Activated naive CD4-positive, alpha-beta T cell (primary cell): ENCODE data around the gene CSPG4.
"Not testable (repeated sequence)": the region's sequence is repeated elsewhere in the genome, so short reads cannot be mapped to it uniquely, and the experiment has no call there.

Experiments
- DNase-seq, 4 experiments: peaks; one replicate each; lab custom pipeline; 2025; lab: John Stamatoyannopoulos, UW

The CSPG4 gene

GRCh38 chr15:75688278-75688557, 24.4 kb downstream of the CSPG4 start:
- DNase-seq: no peak

GRCh38 chr15:75687486-75688277, 25.0 kb downstream of the CSPG4 start:
- DNase-seq: no peak

GRCh38 chr15:75686212-75686642, 26.4 kb downstream of the CSPG4 start:
- DNase-seq: peak; percentile 42 to 63 (median 59)

GRCh38 chr15:75685195-75685594, 27.5 kb downstream of the CSPG4 start:
- DNase-seq: no peak

DNA sequence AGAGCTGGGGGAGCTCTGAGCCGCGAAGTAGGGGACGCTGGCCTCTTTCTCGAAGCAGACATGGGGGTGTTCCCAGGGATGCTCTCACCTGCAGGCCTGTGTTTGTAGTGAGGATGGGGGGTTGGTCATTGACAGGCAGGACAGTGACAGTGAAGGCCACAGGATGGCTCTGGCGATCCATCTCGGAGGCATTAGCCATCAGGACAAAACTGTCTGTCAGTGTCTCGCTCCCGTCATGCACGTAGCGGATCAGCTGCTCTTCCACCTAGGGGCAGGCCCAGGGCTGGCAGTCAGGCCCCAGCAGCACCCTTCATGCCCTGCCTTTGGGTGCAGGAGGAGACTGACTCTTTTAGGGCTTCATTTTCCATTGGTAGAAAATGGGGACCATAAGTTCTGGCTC, 28.0 kb downstream of the CSPG4 start:
- no peak for DNase-seq

- DNase-seq: peak; percentile 26 to 46 (median 38)
Observed at GRCh38 chr15:75683646-75684312, 28.9 kb downstream of the CSPG4 start.

- DNase-seq: no peak
Observed at GRCh38 chr15:75682181-75683135, 30.2 kb downstream of the CSPG4 start.

DNA sequence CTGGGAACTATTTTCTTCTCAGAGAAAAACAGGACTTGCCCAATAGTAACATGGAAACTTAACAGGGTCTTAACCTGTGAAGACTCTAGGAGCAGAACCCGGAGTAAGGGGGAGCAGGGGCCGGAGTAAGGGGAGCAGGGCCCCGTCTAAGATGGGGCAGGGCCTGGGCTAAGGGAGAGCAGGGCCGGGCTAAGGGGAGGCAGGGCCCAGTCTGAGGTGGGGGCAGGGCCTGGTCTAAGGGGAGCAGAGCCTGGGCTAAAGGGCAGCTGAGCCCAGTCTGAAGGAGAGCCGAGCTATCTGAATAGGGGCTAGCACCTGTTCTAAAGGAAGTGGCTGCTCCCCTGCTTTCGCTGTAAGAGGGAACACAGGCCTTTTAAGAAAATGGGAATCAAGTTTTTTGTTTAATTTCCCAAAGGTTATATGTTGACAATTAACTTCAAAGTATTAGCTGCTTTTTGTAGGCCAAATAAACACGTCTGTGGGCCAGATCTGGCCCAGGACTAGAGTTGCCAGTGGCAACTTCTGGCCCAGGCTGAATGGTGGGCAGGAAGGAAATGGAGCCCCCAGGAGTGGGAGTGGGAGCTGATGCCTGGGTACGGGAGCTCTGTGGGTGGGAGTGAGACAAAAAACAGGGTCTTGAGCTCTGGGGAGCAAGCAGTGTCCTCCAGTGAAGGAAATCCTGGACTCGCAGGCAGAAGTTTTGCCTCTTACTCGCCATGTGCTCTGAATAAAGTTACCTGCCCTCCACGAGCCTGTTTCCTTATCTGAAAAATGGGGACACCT, 32.5 kb downstream of the CSPG4 start:
- DNase-seq: no peak

GRCh38 chr15:75678324-75678690, 34.3 kb downstream of the CSPG4 start:
- DNase-seq: not testable (repeated sequence)

- DNase-seq: no peak
Observed at GRCh38 chr15:75677465-75678323, 35.0 kb downstream of the CSPG4 start.

DNA sequence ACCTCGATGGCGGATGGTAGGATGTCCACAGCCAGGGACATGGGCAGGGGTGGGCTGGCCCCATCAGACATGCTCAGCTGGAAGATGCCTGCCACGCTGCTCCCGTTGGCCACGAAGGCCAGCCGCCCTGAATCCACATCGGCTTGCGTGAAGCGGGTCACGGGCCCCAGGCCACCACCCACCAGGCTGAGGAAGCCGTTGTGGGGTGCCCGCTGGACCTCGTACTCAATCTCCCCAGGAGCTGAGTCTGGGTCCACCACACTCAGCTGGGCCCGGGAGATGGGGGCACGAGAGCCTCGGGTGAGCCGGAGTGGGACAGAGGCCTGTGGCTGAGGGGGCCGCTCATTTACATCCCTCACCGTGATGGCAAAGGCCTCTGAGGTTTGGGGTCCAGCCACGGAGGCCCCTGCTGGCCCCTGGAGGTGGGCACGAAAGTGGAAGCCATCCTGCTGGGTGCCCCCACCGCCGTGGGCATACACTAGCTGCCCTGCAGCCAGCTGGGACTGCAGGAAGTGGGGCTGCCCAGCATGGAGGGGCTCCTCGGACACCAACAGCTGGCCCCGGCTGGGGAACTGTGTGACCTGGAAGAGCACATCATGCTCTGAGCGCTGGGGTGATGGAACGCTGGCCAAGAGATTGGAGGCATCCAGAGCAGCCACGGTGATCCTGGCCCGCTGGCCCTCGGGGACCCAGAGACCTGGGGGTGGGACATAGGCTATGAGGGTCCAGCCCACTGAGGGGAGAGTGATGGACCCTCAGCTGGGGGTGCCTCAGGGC, 35.8 kb downstream of the CSPG4 start:
- no peak for DNase-seq

DNA sequence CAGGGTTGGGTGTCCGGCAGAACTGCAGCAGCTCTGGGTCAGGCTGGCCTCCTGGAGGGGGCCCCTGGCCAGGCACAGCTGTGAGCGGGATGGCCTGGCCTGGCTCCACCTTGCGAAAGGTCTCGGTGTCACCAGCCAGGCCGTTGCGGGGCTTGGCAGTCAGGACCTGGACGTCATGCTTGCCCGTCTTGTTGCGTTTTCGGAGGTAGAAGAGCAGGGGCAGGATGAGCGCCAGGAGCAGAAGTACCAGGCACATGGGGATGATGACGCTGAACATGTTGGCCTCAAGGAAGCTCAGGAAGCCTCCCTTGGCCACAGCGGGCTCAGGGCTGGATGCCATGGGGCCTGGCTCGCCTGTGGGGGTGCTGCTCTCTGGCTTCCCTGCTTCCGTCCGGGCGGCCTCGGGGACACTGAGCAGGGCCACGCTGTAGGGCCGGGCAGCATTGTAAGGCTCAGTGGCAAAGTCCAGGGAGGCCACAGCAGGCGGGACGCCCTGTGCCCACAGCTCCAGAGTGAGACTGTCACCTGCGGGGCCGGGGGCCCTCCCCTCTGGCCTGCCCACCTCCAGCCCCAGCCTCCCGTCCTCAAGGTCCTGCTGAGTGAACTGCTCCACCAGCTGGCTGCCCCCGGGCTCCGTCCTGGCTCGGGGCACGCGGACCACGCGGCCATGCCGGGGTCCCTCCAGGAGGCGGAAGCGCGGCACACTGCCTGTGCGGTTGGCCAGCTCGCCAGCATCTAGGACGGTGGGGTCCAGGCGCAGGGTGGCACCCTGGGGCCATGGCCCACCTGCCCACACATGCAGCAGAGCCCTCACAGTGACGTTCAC, 36.9 kb downstream of the CSPG4 start:
- no peak for DNase-seq

DNA sequence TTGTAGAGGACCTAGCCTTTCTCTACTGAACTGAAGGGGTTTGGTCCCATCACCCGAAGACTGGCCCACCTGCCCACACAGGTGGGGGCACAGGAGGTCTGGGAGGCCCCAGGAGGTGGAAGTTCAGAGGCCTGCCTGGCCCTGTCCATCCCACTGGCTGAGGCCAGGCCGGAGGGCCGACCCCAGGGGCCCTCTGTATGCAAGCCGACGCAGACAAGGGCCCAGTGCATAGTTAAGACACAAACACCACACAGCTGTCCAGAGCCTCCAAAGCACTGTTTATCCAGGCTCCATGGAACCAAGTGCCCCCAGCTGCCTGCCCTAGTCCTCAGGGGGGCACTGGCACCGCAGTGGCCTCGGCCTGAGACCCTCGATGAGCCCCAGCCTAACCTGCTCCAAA, 38.3 kb downstream of the CSPG4 start:
- no peak for DNase-seq

GRCh38 chr15:75673426-75674235, 39.0 kb downstream of the CSPG4 start:
- no peak for DNase-seq

DNA sequence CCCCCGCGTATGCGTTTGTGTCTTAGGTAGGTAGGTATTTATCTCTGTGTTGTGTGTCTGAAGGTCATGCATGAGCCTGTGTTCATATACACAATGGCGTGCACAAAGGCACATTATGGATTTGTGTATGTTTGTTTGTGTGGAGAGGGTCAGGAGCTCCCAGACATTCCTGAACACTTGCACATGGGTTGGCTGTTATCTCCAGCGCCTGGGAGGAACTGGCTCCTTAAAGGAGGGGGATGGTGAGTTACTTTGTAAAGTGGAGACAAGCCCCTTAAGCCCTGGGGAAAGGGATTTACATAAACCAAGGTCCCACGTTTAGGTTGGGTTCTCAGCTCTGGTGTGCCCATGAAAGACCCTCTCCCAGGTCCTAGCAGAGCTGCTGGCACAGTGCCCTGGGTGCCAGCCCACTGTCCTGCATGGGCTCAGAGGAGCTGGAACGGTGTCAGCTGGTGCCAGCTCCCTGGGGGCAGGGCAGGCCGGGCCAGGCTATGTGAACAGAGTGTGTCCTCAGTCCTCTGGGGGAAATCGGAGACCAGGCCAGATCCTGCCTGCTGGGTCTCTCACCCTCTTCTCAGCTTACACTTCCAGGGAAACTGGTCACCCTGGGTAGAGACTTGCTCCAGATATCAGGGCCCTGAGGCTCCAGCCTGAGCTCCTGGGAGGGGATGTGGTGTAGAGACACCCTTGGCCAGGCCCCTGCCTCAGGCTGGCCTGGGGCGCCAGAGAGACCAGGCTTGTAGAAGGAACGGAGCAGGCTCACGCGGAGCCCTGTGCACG, 39.8 kb downstream of the CSPG4 start:
- no peak for DNase-seq

GRCh38 chr15:75671730-75672602, 40.7 kb downstream of the CSPG4 start:
- DNase-seq: no peak

- DNase-seq: no peak
Observed at GRCh38 chr15:75669879-75670212, 42.8 kb downstream of the CSPG4 start.
